ENCODE measurements around the gene MT1E.
A peak's percentile ranks its signal among the peaks of the same experiment; 100 is the strongest.
"Not testable (repeated sequence)": the region's sequence is repeated elsewhere in the genome, so short reads cannot be mapped to it uniquely, and the experiment has no call there.

The MT1E gene

GRCh38 chr16:56649271-56649670 is 23.7 kb downstream of the MT1E start:
- DNase-seq: no peak

GRCh38 chr16:56649820-56650219 is 24.2 kb downstream of the MT1E start:
- DNase-seq: no peak

GRCh38 chr16:56651586-56651985 is 26.0 kb downstream of the MT1E start, which contains the start of gene MT1B:
TSS of gene MT1B (plus strand) at chr16:56651886. CDS start at chr16:56651954, 68 bp downstream.
- no peak for DNase-seq

GRCh38 chr16:56652600-56652999 is 27.0 kb downstream of the MT1E start:
- DNase-seq: no peak

GRCh38 chr16:56653218-56653617 is 27.6 kb downstream of the MT1E start:
- no peak for DNase-seq

GRCh38 chr16:56657555-56658326 is 32.2 kb downstream of the MT1E start, which contains the start of gene MT1F:
TSS of gene MT1F (plus strand) at chr16:56657959. CDS start at chr16:56658059, 100 bp downstream.
- peak; percentile 64 for DNase-seq

GRCh38 chr16:56658327-56658875 is 32.8 kb downstream of the MT1E start:
- DNase-seq: no peak

GRCh38 chr16:56662357-56663354 is 37.1 kb downstream of the MT1E start:
- DNase-seq: peak; percentile 22

GRCh38 chr16:56664506-56664905 is 38.9 kb downstream of the MT1E start:
- DNase-seq: no peak

GRCh38 chr16:56665286-56666261 is 40.0 kb downstream of the MT1E start:
- not testable (repeated sequence) for DNase-seq

GRCh38 chr16:56667581-56668571 is 42.3 kb downstream of the MT1E start, which contains the start of gene MT1G:
TSS of gene MT1G (minus strand) at chr16:56668065. CDS start at chr16:56667993, 72 bp downstream.
- no peak for DNase-seq

- DNase-seq: no peak
These were observed 43.6 kb downstream of the MT1E start, which contains the start of gene MT1H for GRCh38 chr16:56669005-56669839. TSS of gene MT1H (plus strand) at chr16:56669814. CDS start at chr16:56669885, 71 bp downstream.

GRCh38 chr16:56669840-56670619 is 44.4 kb downstream of the MT1E start:
- no peak for DNase-seq

- no peak for DNase-seq
These were observed 45.0 kb downstream of the MT1E start for GRCh38 chr16:56670620-56670934.

- DNase-seq: not testable (repeated sequence)
These were observed 46.1 kb downstream of the MT1E start for GRCh38 chr16:56671691-56672090.

GRCh38 chr16:56672171-56672570 is 46.6 kb downstream of the MT1E start:
- not testable (repeated sequence) for DNase-seq

GRCh38 chr16:56672761-56673536 is 47.4 kb downstream of the MT1E start:
- no peak for DNase-seq

- DNase-seq: no peak
These were observed 48.3 kb downstream of the MT1E start for GRCh38 chr16:56673921-56674320.

Measured in activated CD8-positive, alpha-beta memory T cell treated with anti-CD3 and anti-CD28 coated beads, Interleukin-2, amount 50 U/mL, for 4 hours (primary cell).